Suppressor macrophage (primary cell): Measurements from ENCODE around the gene KRTAP5-4.

Experiments used
- DNase-seq, 4 experiments: peaks; one replicate each; pipeline ENCODE4 v3.0.0-alpha.2; 2020 to 2022

Gene KRTAP5-4

DNA sequence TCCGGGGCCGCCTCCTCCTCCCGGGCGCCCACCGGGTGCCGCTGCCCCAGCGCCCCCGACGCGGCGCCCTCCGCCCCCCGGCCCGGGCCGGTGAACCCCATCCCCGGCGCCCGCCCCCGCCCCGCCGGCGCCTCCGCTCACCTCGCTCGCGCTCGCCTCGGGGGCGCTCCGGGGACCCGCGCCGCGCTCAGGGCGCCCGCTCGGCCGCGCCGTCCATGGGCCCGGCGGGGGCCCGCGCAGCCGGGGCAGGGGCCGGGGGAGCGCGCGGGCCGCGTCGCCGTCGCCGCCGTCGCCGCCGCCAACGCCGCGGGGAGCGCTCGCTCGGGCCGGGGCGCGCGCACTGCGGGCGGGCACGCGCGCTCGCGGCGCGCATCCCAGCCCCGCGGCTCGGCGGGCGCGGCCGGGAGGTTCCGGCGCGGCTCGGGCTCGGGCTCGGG, 50.2 kb downstream of the KRTAP5-4 start:
- DNase-seq: no peak
